HL-60/S4 (cell line): Measurements from ENCODE around the gene RSRC2.
"Not testable (repeated sequence)": the region's sequence is repeated elsewhere in the genome, so short reads cannot be mapped to it uniquely, and the experiment has no call there.

ENCODE experiments used
- in situ Hi-C: fragments of 300-500 bp; cut with MboI; formaldehyde crosslinking; loops from 2 replicates; pipeline ENCODE4 v1.14.3; 2022; ENCODE audit warnings: low sequenced_read_pairs

RSRC2 gene

GRCh38 chr12:122519418-122519817 lies 7.3 kb downstream of the RSRC2 start:
- in situ Hi-C loops = no loop called here

GRCh38 chr12:122518908-122519307 lies 7.8 kb downstream of the RSRC2 start:
- in situ Hi-C loops = no loop called here

GRCh38 chr12:122517877-122518276 lies 8.9 kb downstream of the RSRC2 start:
- in situ Hi-C loops = no loop called here

- in situ Hi-C loops = no loop called here
These were observed 10.0 kb downstream of the RSRC2 start for GRCh38 chr12:122516544-122517361.

- in situ Hi-C loops = no loop called here
These were observed 11.5 kb downstream of the RSRC2 start for GRCh38 chr12:122515275-122515674.

- in situ Hi-C loops = no loop called here
These were observed 13.1 kb downstream of the RSRC2 start for GRCh38 chr12:122513660-122514059.

GRCh38 chr12:122513028-122513427 lies 13.7 kb downstream of the RSRC2 start:
- in situ Hi-C loops = not testable (repeated sequence)

- in situ Hi-C loops = no loop called here
These were observed 18.6 kb downstream of the RSRC2 start for GRCh38 chr12:122508163-122508562.

GRCh38 chr12:122506393-122506938 lies 20.3 kb downstream of the RSRC2 start:
- in situ Hi-C loops = no loop called here

GRCh38 chr12:122505419-122506051 lies 21.2 kb downstream of the RSRC2 start:
- in situ Hi-C loops = no loop called here

- in situ Hi-C loops = no loop called here
These were observed 22.7 kb downstream of the RSRC2 start for GRCh38 chr12:122503783-122504590.

- in situ Hi-C loops = no loop called here
These were observed 23.5 kb downstream of the RSRC2 start for GRCh38 chr12:122503147-122503751.

- in situ Hi-C loops = no loop called here
These were observed 25.2 kb downstream of the RSRC2 start for GRCh38 chr12:122501489-122501989.

GRCh38 chr12:122500685-122501488 lies 25.8 kb downstream of the RSRC2 start, which contains the start of gene ZCCHC8:
TSS of gene ZCCHC8 (minus strand) at chr12:122500932. CDS start at chr12:122500840, 92 bp downstream.
- in situ Hi-C loops = no loop called here

GRCh38 chr12:122499991-122500684 lies 26.6 kb downstream of the RSRC2 start:
- in situ Hi-C loops = no loop called here

- in situ Hi-C loops = no loop called here
These were observed 31.5 kb downstream of the RSRC2 start for GRCh38 chr12:122495258-122495657.

GRCh38 chr12:122493222-122493621 lies 33.5 kb downstream of the RSRC2 start:
- in situ Hi-C loops = not testable (repeated sequence)

- in situ Hi-C loops = no loop called here
These were observed 34.7 kb downstream of the RSRC2 start for GRCh38 chr12:122491991-122492390.

GRCh38 chr12:122489038-122489437 lies 37.7 kb downstream of the RSRC2 start:
- in situ Hi-C loops = no loop called here
